GDM1 (cell line): Measurements from ENCODE around the gene RGS16.

Experiments
- DNase-seq: peaks from one replicate; lab custom pipeline; 2025; lab: John Stamatoyannopoulos, UW

The RGS16 gene

DNA sequence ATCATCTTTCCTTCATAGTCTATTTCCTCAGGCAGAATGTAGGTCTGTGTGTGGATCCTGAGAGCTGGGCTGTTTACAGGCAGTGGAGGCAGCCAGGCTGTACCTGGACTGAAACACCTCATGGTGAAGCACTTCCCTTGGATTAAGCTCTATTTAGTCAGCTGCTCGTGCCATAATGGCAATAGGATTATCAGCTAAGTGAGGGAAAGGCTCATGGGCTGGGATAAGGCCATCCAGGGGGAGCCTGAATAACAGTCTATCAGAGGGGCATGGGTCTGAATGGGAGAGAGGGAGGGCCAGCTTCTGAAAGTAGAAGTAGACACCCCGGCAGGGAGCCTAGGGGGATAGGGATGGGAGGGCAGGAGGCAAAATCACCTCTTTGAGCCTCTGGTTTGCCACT, 23.5 kb downstream of the RGS16 start:
- no peak for DNase-seq

DNA sequence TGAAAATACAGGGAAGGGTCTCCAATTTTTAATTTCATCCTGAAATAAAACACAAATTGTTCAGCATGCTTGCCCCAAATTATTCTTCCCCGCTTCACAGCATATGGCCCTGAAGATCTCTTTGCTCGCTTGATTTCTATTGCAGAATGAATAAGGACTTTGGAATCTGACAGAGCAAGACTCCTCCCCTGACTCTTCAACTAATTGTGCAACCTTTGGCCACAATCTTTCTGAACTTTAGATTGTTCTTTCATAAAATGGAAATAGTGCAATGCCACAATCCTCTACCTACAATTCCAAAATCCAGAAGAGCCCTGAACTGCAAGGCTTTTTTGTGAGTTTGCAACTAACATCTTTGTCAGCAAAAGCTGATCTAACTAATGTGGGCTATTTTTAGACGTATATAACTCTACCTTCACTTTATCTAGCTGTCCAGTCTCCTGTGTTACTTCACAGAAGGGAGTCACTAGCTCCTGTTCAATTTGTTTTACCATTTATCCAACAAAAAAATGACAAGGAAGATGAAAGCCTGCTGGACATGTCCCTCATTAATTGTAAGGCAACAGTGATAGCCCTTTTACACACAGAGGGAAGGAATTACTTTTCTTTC, 28.5 kb downstream of the RGS16 start:
- no peak for DNase-seq

DNA sequence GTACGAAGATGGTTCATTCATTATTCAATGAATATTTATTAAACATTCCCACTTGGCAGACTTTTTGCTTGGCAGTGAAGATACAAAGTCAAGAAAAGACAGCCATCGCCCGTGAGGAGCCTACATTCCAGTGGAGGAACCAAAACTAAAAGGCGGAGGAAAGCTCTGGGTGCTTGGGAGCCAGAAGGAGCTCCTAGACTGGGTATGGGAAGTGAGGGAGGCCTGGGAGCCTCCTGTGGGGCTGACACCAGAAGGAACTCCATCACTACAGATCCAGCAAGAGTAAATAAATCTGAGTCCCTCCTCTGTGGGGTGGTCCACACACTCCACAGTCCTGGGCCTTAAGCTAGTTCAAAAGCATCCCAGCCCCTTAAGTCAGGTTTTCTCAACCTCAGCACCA, 30.0 kb downstream of the RGS16 start:
- no peak for DNase-seq

DNA sequence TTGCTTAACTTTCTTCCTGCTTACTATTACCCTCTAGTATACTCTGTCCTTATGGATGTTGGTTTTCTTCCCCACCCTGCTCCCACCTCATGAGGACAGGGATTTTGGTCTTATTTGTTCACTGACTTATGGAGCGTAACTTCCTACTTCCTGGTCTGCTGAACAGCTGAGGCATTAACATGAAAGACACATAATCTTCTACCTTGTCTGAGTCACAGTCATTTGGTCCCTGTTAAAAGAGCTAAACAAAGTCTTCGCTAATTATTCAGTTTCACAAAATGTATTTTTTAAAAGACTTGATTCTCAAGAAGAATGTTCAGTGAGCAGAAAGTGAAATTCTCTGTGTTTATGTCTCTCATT, 33.6 kb downstream of the RGS16 start:
- no peak for DNase-seq

DNA sequence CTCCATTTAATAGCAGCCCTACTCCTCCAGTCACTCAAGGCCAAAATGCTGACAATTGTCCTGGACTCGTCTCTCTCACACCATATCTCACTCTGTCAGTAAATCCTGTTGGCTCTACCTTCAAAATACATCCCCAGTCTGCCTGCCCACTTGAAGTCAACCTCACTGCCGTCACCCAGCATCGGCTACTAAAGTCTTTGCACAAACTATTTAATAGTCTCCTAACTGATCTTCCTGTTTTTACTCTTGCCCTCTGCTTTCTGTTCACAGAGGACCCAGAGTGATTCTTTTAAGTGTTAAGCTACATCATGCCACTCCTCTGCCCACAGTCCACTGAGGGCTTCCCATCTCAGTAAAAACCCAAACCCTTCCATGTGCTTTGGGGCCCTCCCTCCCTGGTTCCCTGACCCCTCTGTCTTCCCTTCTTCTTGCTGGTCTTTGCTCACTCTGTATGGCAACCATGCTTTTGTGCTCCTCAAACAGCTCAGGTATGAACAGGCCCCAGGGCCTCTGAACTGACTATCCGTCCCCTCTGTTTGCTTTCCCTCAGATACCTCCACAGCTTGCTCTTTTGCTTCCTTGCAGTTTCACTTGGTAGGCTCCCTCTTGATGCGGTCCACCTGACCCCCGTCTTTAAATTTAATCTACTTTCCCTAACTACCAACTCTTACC, 34.1 kb downstream of the RGS16 start:
- DNase-seq, result no peak

DNA sequence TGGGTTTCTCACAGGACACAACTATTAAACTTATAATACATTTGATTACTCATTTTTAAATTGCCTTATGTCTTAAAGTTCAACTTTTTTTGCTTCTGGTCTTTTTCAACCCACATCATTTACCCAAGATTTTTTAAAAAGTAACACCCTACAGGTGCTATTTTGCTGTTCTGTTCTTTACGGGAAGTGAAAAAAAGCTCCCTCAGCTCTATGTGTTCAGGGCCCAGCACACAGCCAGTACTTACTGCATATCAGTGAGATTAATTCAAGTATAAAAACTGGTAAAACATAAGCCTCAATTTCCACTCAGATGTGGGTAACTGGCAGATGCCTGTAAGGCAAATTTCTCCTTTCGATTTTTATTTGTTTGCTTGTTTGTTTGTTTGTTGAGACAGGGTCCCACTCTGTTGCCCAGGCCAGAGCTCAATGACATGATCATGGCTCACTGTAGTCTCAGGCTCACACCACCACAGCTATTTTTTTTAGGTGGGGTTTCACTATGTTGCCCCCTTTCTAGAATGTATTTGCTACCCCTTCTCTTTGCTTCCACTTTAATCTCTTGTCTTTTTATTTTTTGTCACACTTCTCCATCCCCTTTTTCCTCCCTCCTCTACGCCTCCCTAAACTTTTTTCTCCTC, 35.4 kb downstream of the RGS16 start:
- DNase-seq, result no peak

DNA sequence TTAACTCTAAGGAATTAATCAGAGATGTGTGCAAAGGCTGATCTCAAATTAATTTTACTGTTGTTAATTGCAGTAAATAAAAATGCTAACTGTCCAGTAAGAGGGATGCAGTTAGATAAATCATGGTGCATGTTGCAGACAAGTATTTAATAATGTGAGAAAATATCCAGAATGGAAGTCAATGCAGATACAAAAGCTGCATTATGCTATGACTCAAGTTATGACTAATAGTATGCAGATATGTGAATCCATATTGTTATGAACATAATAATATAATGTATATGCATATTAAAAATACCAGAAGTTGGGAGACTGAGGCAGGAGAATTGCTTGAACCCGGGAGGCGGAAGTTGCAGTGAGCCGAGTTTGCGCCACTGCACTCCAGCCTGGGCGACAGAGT, 36.6 kb downstream of the RGS16 start:
- DNase-seq, result no peak

DNA sequence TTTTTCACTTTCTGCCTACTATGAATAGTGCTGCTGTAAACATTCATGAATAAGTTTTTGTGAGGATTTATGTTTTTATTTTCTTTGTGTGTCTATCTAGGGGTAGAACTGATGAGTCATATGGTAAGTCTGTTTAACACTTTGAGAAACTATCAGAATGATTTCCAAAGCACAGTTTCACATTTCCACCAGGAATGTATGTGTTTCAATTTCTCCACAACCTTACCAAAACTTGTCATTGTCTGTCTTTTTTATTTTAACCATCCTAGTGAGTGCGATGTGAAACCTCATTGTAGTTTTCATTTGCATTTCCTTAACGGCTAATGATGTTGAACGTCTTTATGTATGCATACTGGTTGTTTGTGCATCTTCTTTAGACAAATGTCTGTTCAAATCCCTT, 38.7 kb downstream of the RGS16 start:
- no peak for DNase-seq

DNA sequence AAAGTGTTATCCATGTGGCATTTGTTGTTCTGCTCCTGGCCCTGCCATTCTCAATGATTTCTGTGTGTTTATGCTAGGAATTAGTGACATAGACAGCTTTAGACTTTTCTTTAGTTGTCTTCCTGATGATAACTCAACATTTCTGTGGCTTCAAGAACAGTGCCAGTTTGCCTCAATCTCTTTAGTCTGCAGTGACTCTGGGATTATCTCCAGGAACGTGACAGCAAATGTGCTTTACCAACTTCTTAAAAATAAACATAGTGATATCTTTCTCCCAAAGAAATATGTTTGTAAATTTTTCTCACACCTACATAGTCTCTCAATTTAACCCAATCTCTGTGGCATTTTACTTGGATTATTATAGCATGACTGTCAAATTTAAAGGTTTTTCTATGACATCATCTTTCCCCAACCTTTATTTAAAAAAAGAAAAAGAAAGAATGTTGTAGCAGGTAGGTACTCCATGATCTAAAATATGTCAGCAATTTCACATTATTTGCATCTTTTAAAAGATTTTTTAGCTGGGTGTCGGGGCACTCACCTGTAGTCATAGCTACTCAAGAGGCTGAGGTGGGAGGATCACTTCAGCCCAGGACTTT, 39.7 kb downstream of the RGS16 start:
- DNase-seq, result no peak

DNA sequence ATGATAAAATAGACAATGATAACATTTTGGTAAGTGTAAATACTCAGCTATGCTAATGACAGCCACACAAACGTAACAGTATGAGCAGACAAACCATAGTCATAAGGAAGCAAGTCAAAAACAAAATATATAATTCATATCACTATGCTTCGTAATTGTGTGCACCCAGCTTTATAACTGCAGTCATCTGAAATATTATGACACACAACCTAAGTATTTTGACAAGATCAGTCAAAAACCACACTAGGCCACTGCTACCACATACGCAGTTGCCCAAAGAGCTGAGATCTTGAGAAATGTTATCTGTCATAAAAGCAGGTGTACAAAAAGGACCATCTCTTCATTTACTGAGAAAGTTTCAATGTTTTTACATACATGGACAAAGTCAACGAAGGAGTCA, 41.1 kb downstream of the RGS16 start:
- DNase-seq, result no peak

DNA sequence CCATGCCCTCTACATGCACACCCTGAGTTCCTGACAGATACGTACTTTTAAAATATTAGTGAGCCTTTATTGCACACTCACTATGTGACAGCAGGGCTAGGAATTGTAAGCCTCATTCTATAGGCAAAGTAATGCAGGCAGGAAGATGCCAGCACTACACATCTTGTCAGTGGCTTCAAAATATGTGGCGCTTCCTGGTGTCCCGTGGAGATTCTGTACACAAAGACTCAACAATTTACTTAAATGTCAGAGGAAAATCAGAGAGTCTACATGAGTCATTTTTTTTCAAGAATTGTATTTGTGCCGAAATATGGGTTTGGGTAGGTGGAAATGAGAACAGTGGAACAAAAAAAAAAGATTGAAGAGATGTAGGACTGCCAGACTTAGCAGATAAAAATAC, 42.7 kb downstream of the RGS16 start:
- no peak for DNase-seq

DNA sequence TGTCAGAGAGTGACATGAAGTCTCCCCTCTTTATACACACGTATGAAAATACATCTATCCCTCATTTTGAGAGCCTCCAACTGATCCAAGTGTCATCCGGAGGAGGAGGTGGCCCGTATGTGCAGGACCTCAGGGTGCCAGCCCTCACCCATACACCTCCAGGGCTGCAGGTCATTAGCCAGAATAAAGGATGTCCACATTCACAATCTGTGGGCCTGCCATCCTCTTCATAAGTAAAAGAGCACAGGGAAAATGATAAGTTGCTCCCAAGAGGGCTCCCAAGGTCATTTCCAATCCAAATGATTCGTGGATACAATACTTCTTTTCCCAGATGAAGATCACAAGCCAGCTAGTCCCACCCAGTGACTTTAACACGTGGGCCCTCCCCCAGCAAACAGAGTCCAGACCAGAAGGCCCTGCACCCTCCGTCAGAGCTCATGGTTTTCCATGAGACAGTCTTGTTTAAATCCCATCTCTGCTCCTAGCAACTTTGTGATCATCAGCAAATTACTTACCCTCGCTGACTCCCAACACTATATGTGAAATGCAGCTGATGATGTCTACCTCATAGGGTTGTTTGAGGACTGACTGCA, 43.7 kb downstream of the RGS16 start:
- DNase-seq, result no peak

DNA sequence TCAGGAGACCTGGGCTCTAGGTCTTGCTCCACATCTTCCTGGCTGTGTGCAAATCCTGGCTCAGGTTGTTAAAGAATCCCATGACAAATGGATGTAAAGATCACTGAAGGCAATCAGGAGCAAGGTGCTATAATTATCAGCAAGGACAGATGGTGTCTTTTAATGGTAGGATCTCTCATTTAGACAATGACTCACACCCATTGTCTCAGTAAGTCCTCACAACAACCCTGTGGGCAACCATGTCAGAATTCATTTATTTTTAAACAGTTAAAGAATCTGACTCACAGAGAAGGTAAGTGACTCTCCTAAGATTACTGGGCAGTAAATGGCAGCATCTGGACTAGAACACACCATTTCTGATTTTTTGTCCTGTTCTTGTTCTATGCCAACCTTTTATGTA, 47.9 kb downstream of the RGS16 start:
- no peak for DNase-seq

DNA sequence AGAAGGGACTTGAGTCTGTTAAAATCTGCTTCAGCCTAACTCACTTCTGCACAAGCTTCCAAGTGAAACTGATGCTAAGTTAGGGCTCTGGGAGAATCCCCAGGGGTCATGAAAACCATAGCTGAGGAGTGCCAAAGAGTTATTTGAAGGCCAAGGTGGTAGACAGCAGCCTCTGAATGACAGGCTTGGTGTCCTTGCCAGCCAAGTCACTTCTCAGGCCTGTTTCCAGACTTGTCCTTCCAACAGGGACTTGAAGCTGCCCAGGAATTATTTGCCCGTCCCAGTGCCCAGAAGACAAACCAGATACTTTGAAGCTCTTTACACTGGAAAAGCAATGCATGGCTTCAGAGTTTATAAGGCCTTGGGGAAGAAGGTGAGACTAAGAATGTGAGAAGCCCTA, 48.7 kb downstream of the RGS16 start:
- DNase-seq, result no peak

DNA sequence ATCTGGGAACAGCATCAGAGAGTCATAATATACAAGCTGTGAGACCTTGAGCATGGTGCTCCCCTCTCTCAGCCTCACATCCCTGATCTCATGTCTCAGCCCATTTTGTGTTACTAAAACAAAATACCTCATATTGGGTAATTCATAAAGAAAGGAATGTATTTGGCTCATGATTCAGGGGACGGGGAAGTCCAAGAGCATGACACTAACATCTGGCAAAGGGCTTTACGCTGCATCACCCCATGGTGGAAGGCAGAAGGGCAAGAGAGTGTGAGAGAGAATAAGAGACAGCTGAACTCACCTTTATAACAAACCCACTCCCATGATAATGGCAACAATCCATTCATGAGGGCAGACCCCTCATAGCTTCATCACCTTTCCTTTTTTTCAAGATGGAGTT, 51.7 kb downstream of the RGS16 start:
- DNase-seq, result no peak

DNA sequence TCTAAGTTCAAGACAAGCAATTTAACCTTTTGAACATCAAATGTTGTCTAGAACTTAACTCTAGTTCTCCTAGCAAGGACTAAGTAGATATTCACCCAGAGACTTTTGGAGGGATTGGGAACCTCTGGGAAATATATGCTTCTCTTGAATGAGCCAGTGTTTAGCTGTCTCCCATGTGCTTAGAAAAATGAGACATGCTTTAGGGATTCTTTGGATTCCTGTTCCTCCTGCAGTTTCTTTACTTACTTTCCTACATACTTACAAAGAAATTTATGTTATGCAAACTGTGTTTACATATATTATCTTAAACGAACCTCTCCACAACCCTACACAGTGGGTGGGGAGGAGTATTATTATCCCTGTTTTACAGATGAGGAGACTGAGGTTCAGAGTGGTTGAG, 54.4 kb downstream of the RGS16 start:
- no peak for DNase-seq

DNA sequence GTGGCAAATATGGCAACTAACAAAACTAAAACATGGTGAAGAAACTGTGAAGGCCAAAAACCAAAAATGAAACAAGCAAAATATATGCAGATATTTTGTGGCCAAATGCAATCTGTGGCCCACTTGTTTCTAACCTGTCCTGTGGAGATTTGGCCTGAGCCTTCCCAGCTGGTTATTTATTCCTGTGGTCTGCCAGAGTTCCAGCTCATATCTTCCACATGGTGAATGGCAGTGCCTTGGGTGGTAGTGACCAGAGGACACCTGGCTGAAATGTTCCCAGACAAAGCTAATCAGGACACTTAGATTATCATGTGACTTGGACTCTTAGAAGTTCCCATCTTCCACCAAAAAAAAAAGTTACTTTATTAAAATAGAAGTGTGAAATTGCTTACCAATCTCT, 54.8 kb downstream of the RGS16 start:
- DNase-seq, result no peak
